ENCODE results near the gene OTC.

Gene OTC

GRCh38 chrX:38407126-38407525 is 54.7 kb downstream of the OTC start:
- Histone ChIP-seq H3K36me3 (no peaks in the 10 kb centered on the region), H4K20me1 (no peaks in the 10 kb centered on the region), H3K27ac (no peak overlapping the region), H3K4me2 (no peak overlapping the region), H3K27me3 (no peaks in the 10 kb centered on the region), H3K4me1 (no peaks in the 10 kb centered on the region), H3K9me3 (replicated peaks in 1 of 11) (no peaks in the 10 kb centered on the region), H3K9ac (no peak overlapping the region), H3K4me3 (no peak overlapping the region)
- TF ChIP-seq Cebpa-rat (IDR thresholded peaks at IDR 0.05), result no peak

GRCh38 chrX:38409289-38409688 is 56.9 kb downstream of the OTC start:
- Histone ChIP-seq H3K9ac (no peak overlapping the region), H3K27ac (no peak overlapping the region), H3K36me3 (no peaks in the 10 kb centered on the region), H3K4me3 (no peak overlapping the region), H3K4me1 (no peaks in the 10 kb centered on the region), H4K20me1 (no peaks in the 10 kb centered on the region), H3K27me3 (no peaks in the 10 kb centered on the region), H3K9me3 (replicated peaks in 1 of 11) (no peaks in the 10 kb centered on the region), H3K4me2 (no peak overlapping the region)
- no peak for TF ChIP-seq Cebpa-rat (IDR thresholded peaks at IDR 0.05)

GRCh38 chrX:38426785-38427184 is 74.4 kb downstream of the OTC start:
- no peaks in the 10 kb centered on the region for H4K20me1 ChIP-seq
- no peak overlapping the region for H3K4me2 ChIP-seq
- no peaks in the 10 kb centered on the region for H3K9me3 ChIP-seq (replicated peaks in 1 of 11)
- 0 out of 20 replicates have a peak, but pooled peaks cover 0 to 4% (median 0%) of the 10 kb centered on the region in 10 experiments for H3K4me1 ChIP-seq
- no peak overlapping the region for H3K27ac ChIP-seq
- no peaks in the 10 kb centered on the region for H3K27me3 ChIP-seq
- H3K9ac ChIP-seq, result no peak overlapping the region
- H3K4me3 ChIP-seq, result no peak overlapping the region
- H3K36me3 ChIP-seq, result no peaks in the 10 kb centered on the region
- no peak for TF ChIP-seq Cebpa-rat (IDR thresholded peaks at IDR 0.05)

GRCh38 chrX:38431525-38431924 is 79.1 kb downstream of the OTC start:
- Histone ChIP-seq H3K27ac (no peak overlapping the region), H3K9me3 (replicated peaks in 1 of 11) (no peaks in the 10 kb centered on the region), H3K4me2 (no peak overlapping the region), H3K4me1 (0 out of 20 replicates have a peak, but pooled peaks cover 0 to 4% (median 0%) of the 10 kb centered on the region in 10 experiments), H3K27me3 (no peaks in the 10 kb centered on the region), H3K36me3 (no peaks in the 10 kb centered on the region), H3K9ac (no peak overlapping the region), H3K4me3 (no peak overlapping the region), H4K20me1 (no peaks in the 10 kb centered on the region)
- no peak for TF ChIP-seq Cebpa-rat (IDR thresholded peaks at IDR 0.05)

- no peak overlapping the region for H3K27ac ChIP-seq
- no peak overlapping the region for H3K9ac ChIP-seq
- H3K27me3 ChIP-seq, result no peaks in the 10 kb centered on the region
- no peaks in the 10 kb centered on the region for H4K20me1 ChIP-seq
- H3K4me2 ChIP-seq, result no peak overlapping the region
- TF ChIP-seq Cebpa-rat (IDR thresholded peaks at IDR 0.05), result no peak
- H3K36me3 ChIP-seq, result no peaks in the 10 kb centered on the region
- H3K4me3 ChIP-seq, result no peak overlapping the region
- H3K4me1 ChIP-seq, result no peaks in the 10 kb centered on the region
- no peaks in the 10 kb centered on the region for H3K9me3 ChIP-seq (replicated peaks in 1 of 11)
Observed at GRCh38 chrX:38435130-38435529, 82.7 kb downstream of the OTC start.

- no peak overlapping the region for H3K4me2 ChIP-seq
- H3K27me3 ChIP-seq, result no peaks in the 10 kb centered on the region
- H3K9ac ChIP-seq, result no peak overlapping the region
- no peaks in the 10 kb centered on the region for H3K9me3 ChIP-seq (replicated peaks in 1 of 11)
- no peaks in the 10 kb centered on the region for H4K20me1 ChIP-seq
- H3K36me3 ChIP-seq, result no peaks in the 10 kb centered on the region
- no peaks in the 10 kb centered on the region for H3K4me1 ChIP-seq
- no peak overlapping the region for H3K4me3 ChIP-seq
- no peak overlapping the region for H3K27ac ChIP-seq
- TF ChIP-seq Cebpa-rat (IDR thresholded peaks at IDR 0.05), result no peak
Observed at GRCh38 chrX:38437093-38437492, 84.7 kb downstream of the OTC start.

- Histone ChIP-seq H3K4me1 (no peaks in the 10 kb centered on the region), H3K9ac (no peak overlapping the region), H3K9me3 (replicated peaks in 1 of 11) (no peaks in the 10 kb centered on the region), H3K4me3 (no peak overlapping the region), H3K27ac (no peak overlapping the region), H3K36me3 (no peaks in the 10 kb centered on the region), H3K4me2 (no peak overlapping the region), H3K27me3 (no peaks in the 10 kb centered on the region), H4K20me1 (no peaks in the 10 kb centered on the region)
- no peak for TF ChIP-seq Cebpa-rat (IDR thresholded peaks at IDR 0.05)
Observed at GRCh38 chrX:38438321-38438720, 85.9 kb downstream of the OTC start.

GRCh38 chrX:38452603-38453002 is 100.2 kb downstream of the OTC start:
- TF ChIP-seq Cebpa-rat (IDR thresholded peaks at IDR 0.05), result no peak
- H4K20me1 ChIP-seq, result no peaks in the 10 kb centered on the region
- H3K4me2 ChIP-seq, result no peak overlapping the region
- no peaks in the 10 kb centered on the region for H3K36me3 ChIP-seq
- no peaks in the 10 kb centered on the region for H3K27me3 ChIP-seq
- H3K4me1 ChIP-seq, result no peaks in the 10 kb centered on the region
- H3K27ac ChIP-seq, result no peak overlapping the region
- H3K9me3 ChIP-seq (replicated peaks in 1 of 11), result peaks cover 0 to 15% (median 5%) of the 10 kb centered on the region in 11 experiments; a peak in 7 of 22 replicates
- no peak overlapping the region for H3K4me3 ChIP-seq
- H3K9ac ChIP-seq, result no peak overlapping the region

- Histone ChIP-seq H3K9ac (no peak overlapping the region), H3K9me3 (replicated peaks in 1 of 11) (peaks cover 14 to 30% (median 19%) of the 10 kb centered on the region in 11 experiments), H3K27ac (no peak overlapping the region), H4K20me1 (no peaks in the 10 kb centered on the region), H3K4me3 (no peak overlapping the region), H3K36me3 (no peaks in the 10 kb centered on the region), H3K4me2 (no peak overlapping the region), H3K27me3 (no peaks in the 10 kb centered on the region), H3K4me1 (no peaks in the 10 kb centered on the region)
- no peak for TF ChIP-seq Cebpa-rat (IDR thresholded peaks at IDR 0.05)
Observed at GRCh38 chrX:38458071-38458470, 105.7 kb downstream of the OTC start.

- Histone ChIP-seq H3K36me3 (no peaks in the 10 kb centered on the region), H3K27ac (no peak overlapping the region), H4K20me1 (no peaks in the 10 kb centered on the region), H3K4me2 (no peak overlapping the region), H3K4me3 (no peak overlapping the region), H3K9ac (no peak overlapping the region), H3K27me3 (no peaks in the 10 kb centered on the region), H3K4me1 (no peaks in the 10 kb centered on the region), H3K9me3 (replicated peaks in 1 of 11) (peaks cover 10 to 20% (median 14%) of the 10 kb centered on the region in 11 experiments)
- no peak for TF ChIP-seq Cebpa-rat (IDR thresholded peaks at IDR 0.05)
Observed at GRCh38 chrX:38462257-38462656, 109.9 kb downstream of the OTC start.

Measured in BLaER1 treated with 17β-estradiol and CSF1 and Interleukin-3, amounts not matched to agents 10 nM and 100 nM (cell line).